H7 (cell line): ENCODE measurements around the gene PPP4R4. TPM values are rescaled to one million over a fixed set of nuclear protein-coding genes. Genes with fewer than 3 reads are reported as not detected.
"Not testable (repeated sequence)": the region's sequence is repeated elsewhere in the genome, so short reads cannot be mapped to it uniquely, and the experiment has no call there.

Experiments
- DNase-seq: peaks from one replicate; pipeline ENCODE4 v3.0.0; 2012
- H3K27me3 ChIP-seq: 2 replicates; pipeline ENCODE4 v1.6.0; 2011; ENCODE audit warnings: mild to moderate bottlenecking, low read length; ENCODE audit not compliant: control insufficient read depth, insufficient read depth
- H3K36me3 ChIP-seq: replicated peaks from 2 replicates; pipeline ENCODE4 v1.5.1; 2011; ENCODE audit warnings: low read length; ENCODE audit not compliant: control insufficient read depth, insufficient read depth
- H3K4me3 ChIP-seq: 2 replicates; pipeline ENCODE4 v1.5.1; 2011; ENCODE audit warnings: low read depth, mild to moderate bottlenecking, control low read depth, low read length, moderate library complexity; ENCODE audit not compliant: insufficient read depth
- total RNA-seq: library from RNA; depleted of rRNA; stranded (reverse); fragments of >200 nt; shearing (Covaris generic); gene quantifications from 2 replicates; pipeline ENCODE4 v1.2.3, GENCODE V29; 2014

The PPP4R4 gene
- total RNA-seq, 1 experiment from 2014 or later = 3.0 TPM

GRCh38 chr14:94237983-94238382, 63.9 kb downstream of the PPP4R4 start:
- Histone ChIP-seq H3K4me3 (no peak overlapping the region), H3K36me3 (no peaks in the 10 kb centered on the region), H3K27me3 (no peaks in the 10 kb centered on the region)
- no peak for DNase-seq

DNA sequence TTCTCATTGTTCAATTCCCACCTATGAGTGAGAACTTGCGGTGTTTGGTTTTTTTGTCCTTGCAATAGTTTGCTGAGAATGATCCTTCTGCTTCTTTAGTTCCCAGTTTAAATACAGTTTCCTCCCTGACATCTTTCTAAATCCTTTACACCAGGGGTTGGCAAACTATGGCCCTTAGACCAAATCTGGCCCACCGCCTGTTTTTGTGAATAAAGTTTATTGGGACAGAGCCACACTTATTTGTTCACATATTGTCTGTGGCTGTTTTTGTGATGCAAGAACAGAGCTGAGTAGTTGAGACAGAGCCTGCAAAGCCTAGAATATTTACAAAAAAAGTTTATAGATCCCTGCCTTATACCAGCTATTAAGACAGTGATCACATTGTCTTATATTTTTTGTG, 65.3 kb downstream of the PPP4R4 start:
- Histone ChIP-seq H3K36me3 (no peaks in the 10 kb centered on the region), H3K27me3 (no peaks in the 10 kb centered on the region), H3K4me3 (no peak overlapping the region)
- no peak for DNase-seq

DNA sequence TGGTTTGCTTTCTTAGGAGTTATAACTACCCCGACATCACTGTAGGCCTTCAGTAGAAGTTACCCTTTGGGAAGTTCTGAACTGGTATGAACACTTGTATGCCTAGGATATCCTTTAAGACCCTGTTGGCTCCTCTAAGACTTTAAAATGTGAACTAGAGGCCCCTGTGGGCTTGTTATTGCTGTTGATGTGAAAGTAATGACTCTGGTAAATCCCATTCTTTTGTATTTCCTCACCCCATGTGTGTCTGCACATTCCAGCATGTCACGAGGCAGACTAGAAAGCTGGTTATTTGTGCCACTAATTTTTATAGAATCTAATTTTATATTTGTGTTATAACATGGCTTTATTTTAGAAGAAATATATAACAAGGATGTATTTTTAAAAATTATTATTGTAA, 70.1 kb downstream of the PPP4R4 start:
- H3K36me3 ChIP-seq = no peaks in the 10 kb centered on the region
- H3K27me3 ChIP-seq = no peaks in the 10 kb centered on the region
- no peak for DNase-seq
- no peak overlapping the region for H3K4me3 ChIP-seq

GRCh38 chr14:94264195-94264594, 90.1 kb downstream of the PPP4R4 start:
- not testable (repeated sequence) for DNase-seq, H3K4me3 ChIP-seq

DNA sequence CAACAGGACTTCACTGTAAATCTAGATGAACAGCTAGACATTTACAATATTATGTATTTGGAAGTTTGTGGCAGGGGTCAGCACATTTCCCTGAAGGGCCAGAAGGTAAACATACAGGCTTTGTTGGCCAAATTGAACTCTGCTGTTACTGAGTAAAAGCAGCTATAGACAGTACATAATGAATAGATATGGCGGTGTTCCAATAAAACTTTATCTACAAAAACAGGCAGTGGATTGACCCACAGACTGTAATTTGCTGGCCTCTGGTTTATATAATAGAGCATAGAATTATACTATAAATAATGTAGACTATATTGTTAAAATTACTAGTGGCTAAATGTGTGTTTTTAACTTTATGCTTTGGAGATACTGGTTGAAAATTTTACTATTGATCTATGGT, 93.2 kb downstream of the PPP4R4 start:
- Histone ChIP-seq H3K4me3 (no peak overlapping the region), H3K36me3 (no peaks in the 10 kb centered on the region), H3K27me3 (no peaks in the 10 kb centered on the region)
- no peak for DNase-seq

More at GRCh38 chr14:94264195-94264594, 90.1 kb downstream of the PPP4R4 start:
- H3K36me3 ChIP-seq, H3K27me3 ChIP-seq: not testable (repeated sequence)

DNA sequence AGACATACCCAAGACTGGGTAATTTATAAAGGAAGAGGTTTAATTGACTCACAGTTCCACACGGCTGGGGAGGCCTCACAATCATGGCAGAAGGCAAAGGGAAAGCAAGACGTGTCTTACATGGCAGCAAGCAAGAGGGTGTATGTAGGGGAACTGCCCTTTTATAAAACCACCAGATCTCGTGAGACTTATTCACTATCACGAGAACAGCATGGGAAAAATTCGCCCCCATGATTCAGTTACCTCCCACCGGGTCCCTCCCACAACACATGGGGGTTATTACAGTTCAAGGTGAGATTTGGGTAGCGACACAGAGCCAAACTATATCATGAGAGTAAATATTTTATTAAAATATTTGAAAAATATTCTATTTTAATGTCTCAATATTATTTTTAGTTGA, 94.5 kb downstream of the PPP4R4 start:
- not testable (repeated sequence) for H3K4me3 ChIP-seq, H3K27me3 ChIP-seq, H3K36me3 ChIP-seq, DNase-seq

DNA sequence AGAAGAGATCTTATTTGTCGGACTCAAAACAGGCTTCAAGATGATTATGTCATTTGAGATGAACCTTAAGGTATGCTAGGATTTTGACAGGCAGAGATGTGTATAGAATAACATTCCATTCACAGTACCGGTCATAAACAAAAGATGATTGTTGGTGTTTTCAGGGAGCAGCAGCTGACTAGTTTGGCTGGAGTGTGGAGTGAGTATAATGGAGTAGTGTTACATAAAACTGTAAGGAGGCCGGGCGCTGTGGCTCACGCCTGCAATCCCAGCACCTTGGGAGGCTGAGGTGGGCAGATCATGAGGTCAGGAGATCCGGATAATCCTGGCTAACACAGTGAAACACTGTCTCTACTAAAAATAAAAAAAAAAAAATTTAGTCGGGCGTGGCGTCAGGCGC, 95.0 kb downstream of the PPP4R4 start:
- Histone ChIP-seq H3K36me3 (no peaks in the 10 kb centered on the region), H3K4me3 (no peak overlapping the region), H3K27me3 (no peaks in the 10 kb centered on the region)
- DNase-seq = no peak

DNA sequence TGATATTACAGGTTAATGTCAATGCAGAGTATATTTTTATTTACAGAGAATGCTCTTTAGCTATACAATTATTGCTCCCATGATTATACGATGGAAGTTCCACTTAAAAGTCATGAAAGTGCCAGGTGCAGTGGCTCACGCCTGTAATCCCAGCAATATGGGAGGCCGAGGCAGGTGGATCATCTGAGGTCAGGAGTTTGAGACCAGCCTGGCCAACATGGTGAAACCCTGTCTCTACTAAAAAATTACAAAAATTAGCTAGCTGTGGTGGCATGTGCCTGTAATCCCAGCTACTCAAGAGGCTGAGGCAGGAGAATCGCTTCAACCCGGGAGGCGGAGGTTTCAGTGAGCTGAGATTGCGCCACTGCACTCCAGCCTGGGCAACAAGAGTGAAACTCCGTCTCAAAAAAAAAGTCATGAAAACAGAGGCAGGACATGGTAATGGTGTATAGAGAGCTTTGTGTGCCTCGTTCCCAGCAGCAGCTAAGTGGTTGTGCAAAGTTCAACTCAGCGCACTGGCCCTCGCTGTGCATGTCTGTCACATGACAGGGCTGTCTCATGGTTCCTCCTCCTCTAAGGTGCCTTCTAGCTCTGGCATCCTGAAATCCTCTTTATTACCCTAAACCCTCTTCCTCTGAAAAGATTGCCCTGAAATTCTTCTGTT, 102.9 kb downstream of the PPP4R4 start:
- not testable (repeated sequence) for H3K36me3 ChIP-seq, DNase-seq, H3K27me3 ChIP-seq, H3K4me3 ChIP-seq

DNA sequence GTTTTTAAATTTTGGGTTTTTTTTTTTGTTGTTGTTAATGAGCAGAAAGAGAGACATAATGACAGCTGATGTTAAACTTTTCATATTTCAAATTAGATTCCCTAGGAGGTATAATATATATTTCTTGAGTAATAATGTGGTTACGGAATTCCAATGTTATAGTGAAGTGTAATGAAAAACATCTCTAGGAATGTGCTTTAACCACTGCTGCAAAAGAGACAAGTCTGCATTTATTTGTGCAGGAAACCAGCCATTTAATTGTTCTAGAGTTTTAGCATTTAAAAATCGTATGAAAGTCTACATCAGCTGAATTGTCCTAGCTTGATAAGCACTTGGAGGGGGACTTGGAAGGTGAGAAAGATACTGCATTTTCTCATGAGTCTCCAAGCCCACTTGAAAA, 104.6 kb downstream of the PPP4R4 start:
- H3K4me3 ChIP-seq = no peak overlapping the region
- H3K27me3 ChIP-seq = no peaks in the 10 kb centered on the region
- no peaks in the 10 kb centered on the region for H3K36me3 ChIP-seq
- DNase-seq = no peak

- H3K27me3 ChIP-seq = no peaks in the 10 kb centered on the region
- DNase-seq = no peak
- no peak overlapping the region for H3K4me3 ChIP-seq
- H3K36me3 ChIP-seq = no peaks in the 10 kb centered on the region
Observed at GRCh38 chr14:94282991-94283723, 109.0 kb downstream of the PPP4R4 start.

DNA sequence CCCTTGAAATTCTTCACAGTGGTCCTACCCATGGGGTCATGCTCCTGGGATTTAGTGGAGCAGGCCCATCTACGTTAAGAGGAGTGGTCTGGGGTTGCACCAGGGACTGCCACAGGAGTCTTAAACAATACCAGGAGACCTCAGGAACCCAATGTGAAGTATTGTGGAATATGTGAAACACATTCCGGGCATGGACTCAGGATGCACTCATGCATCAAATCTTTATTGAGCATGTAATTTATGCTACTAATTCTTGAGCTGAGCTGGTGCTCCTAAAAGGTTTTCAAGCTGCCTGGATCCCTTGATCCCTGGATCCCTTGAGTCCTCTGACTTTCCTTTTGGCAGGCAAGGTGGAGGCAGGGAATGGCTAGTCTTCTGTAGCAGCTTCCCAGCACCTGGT, 110.1 kb downstream of the PPP4R4 start:
- Histone ChIP-seq H3K36me3 (no peaks in the 10 kb centered on the region), H3K4me3 (no peak overlapping the region), H3K27me3 (no peaks in the 10 kb centered on the region)
- no peak for DNase-seq

GRCh38 chr14:94285158-94285557, 111.0 kb downstream of the PPP4R4 start:
- no peak for DNase-seq
- Histone ChIP-seq H3K36me3 (no peaks in the 10 kb centered on the region), H3K27me3 (no peaks in the 10 kb centered on the region; the same call in 1 of the 2 replicates), H3K4me3 (no peak overlapping the region)

DNA sequence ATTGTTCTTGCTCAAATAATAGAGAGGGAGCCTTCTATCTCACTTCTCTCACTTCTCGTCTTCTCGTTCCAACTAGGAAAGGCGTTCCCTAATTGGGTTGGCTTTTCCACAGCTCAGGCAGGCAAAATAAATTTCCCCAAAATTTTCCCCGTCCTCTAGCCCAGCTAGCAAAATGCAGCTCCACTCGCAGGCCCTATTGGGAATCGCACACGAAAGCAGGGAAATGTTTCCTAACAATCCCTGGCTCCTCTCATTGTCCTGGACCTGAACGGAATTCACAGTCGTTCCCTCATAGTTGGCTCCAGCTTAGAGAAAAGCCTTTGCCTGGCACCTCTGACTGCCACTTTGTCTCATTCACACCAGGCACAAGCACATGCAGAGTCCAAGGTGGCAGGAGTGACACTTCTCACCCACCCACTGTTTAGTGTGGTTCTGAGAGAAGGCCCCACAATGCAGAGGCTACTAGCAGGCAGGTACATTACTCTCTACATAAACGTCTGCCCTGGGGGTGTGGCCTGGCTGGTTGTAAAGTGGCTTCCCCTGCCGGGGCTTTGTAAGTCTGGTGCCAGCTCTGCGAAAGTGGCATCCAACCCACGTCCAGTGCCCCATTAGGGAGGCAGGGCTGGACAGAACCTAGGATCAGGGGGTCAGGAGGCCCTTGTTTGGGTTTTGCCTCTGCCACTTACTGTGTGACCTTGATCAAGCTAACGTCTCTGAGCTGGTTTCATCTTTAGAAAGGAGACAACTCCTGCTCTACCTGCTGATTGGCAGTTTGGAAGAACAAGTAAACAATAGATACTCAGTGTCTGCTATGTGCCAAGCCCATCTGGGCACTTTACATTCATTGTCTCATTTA, 114.7 kb downstream of the PPP4R4 start:
- Histone ChIP-seq H3K4me3 (no peak overlapping the region), H3K36me3 (no peaks in the 10 kb centered on the region), H3K27me3 (no peaks in the 10 kb centered on the region; the same call in 1 of the 2 replicates)
- DNase-seq = peak; percentile 71

DNA sequence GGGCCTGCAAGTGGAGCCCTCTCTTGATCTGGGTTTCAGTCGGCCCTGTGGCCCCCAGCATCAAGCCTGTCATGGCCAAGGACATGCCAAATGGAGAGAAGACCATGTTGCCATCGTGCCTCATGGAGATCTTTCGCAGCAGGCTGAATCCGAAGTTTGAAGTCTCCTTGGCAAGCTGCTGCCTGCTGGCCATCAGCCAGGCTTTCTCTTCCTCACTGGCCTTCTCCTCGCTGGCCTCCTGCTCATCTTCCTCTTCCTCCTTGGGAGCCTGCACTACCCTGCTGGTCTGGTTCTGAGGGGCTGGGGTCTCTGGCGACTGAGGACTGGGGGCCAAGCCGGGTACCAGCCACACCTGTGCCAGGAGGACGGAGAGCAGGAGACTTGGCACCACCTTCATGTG, 116.1 kb downstream of the PPP4R4 start:
- Histone ChIP-seq H3K4me3 (no peak overlapping the region), H3K36me3 (no peaks in the 10 kb centered on the region), H3K27me3 (no peaks in the 10 kb centered on the region; the same call in 1 of the 2 replicates)
- no peak for DNase-seq
